NCI-H1105 treated with DMSO at 0.1 percent for 48 hours (cell line): Measurements from ENCODE around the gene RNASE9.
"Not testable (repeated sequence)": the region's sequence is repeated elsewhere in the genome, so short reads cannot be mapped to it uniquely, and the experiment has no call there.

Experiments
- DNase-seq: peaks from one replicate; lab custom pipeline; 2025; lab: John Stamatoyannopoulos, UW

RNASE9 gene

DNA sequence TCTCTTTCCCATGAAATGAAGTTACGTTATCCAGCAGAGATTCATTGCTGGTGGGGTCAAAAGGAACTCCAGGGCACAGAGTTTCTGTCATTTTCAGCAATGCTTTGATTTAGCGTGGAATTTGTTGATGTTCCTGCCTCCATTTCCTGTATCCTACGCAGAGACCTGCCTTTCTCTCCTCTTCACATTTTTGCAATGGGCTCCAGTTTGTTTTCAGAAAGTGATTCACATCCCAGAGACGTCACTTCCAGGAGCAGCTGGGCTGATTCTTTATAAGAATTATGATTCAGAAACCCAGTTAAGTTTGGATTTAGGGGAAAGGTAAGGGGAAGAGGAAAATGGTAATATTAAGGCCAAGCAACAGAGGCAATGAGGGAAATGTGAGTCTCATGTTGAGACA lies 43.9 kb downstream of the RNASE9 start:
- no peak for DNase-seq

DNA sequence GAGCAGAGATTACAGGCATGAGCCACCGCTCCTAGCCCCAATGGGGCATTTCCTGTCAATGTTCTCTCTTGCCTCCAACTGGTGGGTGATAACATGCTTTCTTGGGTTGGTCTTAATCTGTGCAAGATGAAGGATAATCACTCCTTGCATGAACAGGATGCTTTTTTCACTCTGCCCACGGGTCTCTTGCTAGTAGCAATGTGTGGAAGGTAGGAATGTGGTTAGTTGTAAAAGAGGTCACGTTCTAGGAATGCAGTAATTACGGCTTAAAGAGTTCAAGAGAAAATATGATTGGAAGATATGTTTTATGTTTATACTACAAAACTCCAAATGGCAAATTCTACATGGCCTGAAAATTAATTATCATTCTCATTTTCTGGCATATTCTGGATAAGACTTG lies 45.0 kb downstream of the RNASE9 start:
- DNase-seq, result no peak

DNA sequence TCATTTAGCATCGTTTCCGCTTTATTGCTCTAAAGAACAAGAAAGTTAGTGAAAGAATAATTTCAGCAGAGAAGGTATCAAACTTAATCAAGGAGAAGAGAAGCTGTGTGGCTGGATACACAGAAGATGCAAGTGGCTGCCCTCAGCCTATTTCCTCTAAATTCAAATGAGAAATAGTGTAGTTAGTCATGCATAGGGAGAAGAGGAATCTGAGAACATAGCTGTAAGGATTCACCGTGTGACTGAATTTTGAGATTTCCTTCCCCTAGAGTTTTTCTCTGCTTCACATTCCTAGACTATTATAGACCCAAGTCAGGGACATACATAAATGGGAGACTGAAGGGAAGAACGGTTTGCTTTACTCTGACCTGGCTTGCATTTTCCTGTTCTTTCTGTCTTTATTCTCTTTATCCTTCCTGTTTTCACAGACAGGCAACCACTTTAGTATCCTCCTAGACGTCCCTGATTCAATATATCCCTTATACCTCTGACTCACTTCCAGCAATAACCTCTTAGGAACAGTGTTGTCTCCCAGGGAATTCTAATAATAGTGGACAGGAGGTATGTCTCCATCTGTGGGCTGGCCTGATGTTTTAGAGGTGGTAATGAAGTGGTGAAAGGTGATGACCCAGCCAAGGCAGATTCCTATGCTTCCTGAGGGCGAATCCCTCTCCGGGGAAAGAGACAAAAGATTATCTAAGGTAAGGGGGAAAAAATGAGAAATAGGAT lies 48.5 kb downstream of the RNASE9 start:
- DNase-seq, result no peak

DNA sequence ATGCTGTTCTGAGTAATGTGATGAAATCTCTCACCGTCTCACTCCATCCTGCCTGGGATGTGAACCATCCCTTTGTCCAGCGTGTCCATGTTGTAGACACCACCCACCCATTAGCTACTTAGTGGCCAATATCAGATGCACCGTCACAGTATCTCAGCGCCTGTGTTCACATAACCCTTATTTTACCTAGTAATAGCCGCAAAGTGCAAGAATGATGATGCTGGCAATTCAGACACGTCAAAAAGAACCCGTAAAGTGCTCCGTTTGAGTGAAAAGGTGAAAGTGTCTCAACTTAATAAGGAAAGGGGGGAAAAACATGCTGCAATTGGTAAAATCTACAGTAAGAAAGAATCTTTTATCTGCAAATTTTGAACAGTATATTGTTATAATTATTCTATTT lies 52.5 kb downstream of the RNASE9 start:
- DNase-seq, result no peak

DNA sequence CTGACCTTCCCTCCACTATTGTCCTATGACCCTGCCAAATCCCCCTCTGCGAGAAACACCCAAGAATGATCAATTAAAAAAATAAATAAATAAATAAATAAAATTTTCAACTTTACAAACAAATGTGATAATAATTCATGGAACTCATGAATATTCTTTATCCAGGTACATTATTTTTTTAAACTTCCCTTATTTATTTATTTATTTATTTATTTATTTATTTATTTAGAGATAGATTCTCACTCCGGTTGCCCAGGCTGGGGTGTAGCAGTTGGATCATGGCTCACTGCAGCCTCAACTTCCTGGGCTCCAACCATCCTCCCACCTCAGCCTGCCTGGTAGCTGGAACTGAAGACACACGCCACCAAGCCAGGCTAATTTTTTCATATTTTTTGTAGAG lies 53.3 kb downstream of the RNASE9 start:
- DNase-seq, result not testable (repeated sequence)

- not testable (repeated sequence) for DNase-seq
Observed at GRCh38 chr14:20506752-20507151, 54.1 kb downstream of the RNASE9 start.

- DNase-seq, result not testable (repeated sequence)
Observed at GRCh38 chr14:20506276-20506675, 54.6 kb downstream of the RNASE9 start.
